HL-60 (cell line): ENCODE results near the gene MCHR1.

Experiments
- DNase-seq, 2 experiments: peaks; one replicate each; pipeline ENCODE4 v3.0.0-alpha.2; 2010 to 2020; ENCODE audit warnings: low read depth in 1 of 2, low spot score in 1 of 2
- H3K27ac ChIP-seq: fragments of 250-450 bp; sonication (Bioruptor Pico); replicated peaks from 2 replicates; pipeline ENCODE4 v1.5.1; 2020; ENCODE audit warnings: mild to moderate bottlenecking, moderate library complexity
- H3K27me3 ChIP-seq: fragments of 250-450 bp; sonication (Bioruptor Pico); 2 replicates; pipeline ENCODE4 v1.5.1; 2021; ENCODE audit warnings: mild to moderate bottlenecking, moderate library complexity; ENCODE audit not compliant: insufficient read depth, poor library complexity, severe bottlenecking
- H3K4me3 ChIP-seq: replicated peaks from 2 replicates; pipeline ENCODE4 v1.5.1; 2011; ENCODE audit warnings: mild to moderate bottlenecking, control low read depth, low read length; ENCODE audit not compliant: insufficient read depth
- GABPA ChIP-seq: IDR thresholded peaks from 2 replicates; pipeline ENCODE4 v1.6.1; 2012; ENCODE audit warnings: low read depth
- POLR2AphosphoS5 ChIP-seq: IDR thresholded peaks from 2 replicates; pipeline ENCODE4 v1.6.1; 2012; ENCODE audit warnings: low read depth
- SPI1 ChIP-seq: IDR thresholded peaks from 2 replicates; pipeline ENCODE4 v1.6.1; 2012; ENCODE audit warnings: low read depth, mild to moderate bottlenecking, borderline replicate concordance
- TF ChIP-seq, protein P1 (sequence below): IDR thresholded peaks from one replicate; pipeline ENCODE4 v1.5.1; 2011; ENCODE audit warnings: low read length, control low read depth, inconsistent platforms; ENCODE audit not compliant: insufficient read depth
- TF ChIP-seq, protein P2 (sequence below): IDR thresholded peaks from 2 replicates; pipeline ENCODE4 v1.6.1; 2012; ENCODE audit warnings: low read depth; ENCODE audit not compliant: insufficient replicate concordance

The MCHR1 gene

DNA sequence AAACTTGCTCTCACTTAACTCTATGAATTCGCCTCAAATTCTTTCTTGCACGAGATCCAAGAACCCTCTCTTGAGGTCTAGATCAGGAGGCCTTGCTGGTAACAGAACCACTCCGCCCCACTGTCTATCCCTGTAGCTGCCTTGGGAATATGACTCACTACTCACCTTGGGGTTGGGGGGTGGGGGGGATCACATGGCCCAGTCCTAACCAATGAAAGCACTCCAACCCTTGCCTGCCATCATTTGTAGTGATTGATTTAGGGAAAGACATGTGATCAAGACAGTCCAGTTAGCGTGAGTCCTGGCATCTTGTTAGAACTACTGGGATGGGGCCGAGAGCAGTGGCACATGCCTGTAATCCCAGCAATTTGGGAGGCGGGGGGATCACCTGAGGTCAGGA lies 38.0 kb upstream of the MCHR1 start:
- no peaks in the 10 kb centered on the region for H3K27me3 ChIP-seq
- DNase-seq = no peak
- no peak overlapping the region for H3K27ac ChIP-seq
- TF ChIP-seq POLR2AphosphoS5 = no peak
- TF ChIP-seq GABPA = no peak
- no peak for TF ChIP-seq SPI1
- TF ChIP-seq, protein P1, sequence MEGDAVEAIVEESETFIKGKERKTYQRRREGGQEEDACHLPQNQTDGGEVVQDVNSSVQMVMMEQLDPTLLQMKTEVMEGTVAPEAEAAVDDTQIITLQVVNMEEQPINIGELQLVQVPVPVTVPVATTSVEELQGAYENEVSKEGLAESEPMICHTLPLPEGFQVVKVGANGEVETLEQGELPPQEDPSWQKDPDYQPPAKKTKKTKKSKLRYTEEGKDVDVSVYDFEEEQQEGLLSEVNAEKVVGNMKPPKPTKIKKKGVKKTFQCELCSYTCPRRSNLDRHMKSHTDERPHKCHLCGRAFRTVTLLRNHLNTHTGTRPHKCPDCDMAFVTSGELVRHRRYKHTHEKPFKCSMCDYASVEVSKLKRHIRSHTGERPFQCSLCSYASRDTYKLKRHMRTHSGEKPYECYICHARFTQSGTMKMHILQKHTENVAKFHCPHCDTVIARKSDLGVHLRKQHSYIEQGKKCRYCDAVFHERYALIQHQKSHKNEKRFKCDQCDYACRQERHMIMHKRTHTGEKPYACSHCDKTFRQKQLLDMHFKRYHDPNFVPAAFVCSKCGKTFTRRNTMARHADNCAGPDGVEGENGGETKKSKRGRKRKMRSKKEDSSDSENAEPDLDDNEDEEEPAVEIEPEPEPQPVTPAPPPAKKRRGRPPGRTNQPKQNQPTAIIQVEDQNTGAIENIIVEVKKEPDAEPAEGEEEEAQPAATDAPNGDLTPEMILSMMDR = no peak
- TF ChIP-seq, protein P2, sequence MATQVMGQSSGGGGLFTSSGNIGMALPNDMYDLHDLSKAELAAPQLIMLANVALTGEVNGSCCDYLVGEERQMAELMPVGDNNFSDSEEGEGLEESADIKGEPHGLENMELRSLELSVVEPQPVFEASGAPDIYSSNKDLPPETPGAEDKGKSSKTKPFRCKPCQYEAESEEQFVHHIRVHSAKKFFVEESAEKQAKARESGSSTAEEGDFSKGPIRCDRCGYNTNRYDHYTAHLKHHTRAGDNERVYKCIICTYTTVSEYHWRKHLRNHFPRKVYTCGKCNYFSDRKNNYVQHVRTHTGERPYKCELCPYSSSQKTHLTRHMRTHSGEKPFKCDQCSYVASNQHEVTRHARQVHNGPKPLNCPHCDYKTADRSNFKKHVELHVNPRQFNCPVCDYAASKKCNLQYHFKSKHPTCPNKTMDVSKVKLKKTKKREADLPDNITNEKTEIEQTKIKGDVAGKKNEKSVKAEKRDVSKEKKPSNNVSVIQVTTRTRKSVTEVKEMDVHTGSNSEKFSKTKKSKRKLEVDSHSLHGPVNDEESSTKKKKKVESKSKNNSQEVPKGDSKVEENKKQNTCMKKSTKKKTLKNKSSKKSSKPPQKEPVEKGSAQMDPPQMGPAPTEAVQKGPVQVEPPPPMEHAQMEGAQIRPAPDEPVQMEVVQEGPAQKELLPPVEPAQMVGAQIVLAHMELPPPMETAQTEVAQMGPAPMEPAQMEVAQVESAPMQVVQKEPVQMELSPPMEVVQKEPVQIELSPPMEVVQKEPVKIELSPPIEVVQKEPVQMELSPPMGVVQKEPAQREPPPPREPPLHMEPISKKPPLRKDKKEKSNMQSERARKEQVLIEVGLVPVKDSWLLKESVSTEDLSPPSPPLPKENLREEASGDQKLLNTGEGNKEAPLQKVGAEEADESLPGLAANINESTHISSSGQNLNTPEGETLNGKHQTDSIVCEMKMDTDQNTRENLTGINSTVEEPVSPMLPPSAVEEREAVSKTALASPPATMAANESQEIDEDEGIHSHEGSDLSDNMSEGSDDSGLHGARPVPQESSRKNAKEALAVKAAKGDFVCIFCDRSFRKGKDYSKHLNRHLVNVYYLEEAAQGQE = no peak
- no peak overlapping the region for H3K4me3 ChIP-seq

DNA sequence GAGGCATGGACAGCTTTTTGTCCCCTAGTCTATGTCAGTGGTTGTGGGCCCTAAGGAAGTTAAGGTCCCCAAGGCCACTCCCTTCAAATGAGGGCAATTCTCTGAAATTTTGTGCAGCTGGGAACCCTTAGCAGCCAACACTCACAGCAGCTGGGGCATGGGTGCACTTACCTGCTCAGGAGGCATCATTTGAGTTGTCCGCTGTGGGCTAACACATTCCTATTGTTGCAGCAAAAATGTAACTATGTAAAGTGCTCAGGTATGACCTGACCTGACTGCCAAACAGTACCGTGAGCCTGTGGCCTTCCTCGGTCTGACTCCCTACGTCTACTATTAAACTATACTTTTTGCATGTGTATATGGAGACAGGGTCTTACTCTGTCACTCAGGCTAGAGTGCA lies 37.0 kb upstream of the MCHR1 start:
- DNase-seq = no peak

DNA sequence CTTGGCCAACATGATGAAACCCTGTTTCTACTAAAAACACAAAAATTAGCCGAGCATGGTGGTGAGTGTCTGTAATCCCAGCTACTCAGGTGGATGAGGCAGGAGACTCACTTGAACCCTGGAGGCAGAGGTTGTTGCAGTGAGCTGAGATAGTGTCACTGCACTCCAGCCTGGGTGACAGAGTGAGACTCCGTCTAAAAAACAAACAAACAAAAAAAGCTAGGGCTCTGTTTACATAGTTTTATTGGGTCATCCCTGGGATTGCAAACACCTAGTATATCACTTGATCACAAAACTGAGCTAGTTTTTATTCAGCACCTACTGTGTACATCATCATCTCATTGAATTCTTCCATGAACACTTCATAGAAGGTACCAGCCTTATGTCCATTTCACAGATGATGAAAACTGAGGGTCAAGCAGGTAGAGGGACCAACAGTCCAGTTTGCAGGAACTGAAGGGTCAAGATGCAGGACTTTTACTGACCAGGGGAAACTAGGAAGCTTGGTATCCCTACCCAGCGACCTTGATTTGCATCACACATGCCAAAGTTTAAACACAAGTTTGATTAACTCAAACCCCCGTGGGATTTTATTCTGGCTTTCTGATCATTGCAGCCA lies 33.6 kb upstream of the MCHR1 start:
- TF ChIP-seq POLR2AphosphoS5 (no peak), SPI1 (no peak), GABPA (no peak)
- TF ChIP-seq, protein P2 = no peak
- TF ChIP-seq, protein P1 = no peak
- Histone ChIP-seq H3K4me3 (no peak overlapping the region), H3K27ac (no peak overlapping the region), H3K27me3 (no peaks in the 10 kb centered on the region)
- no peak for DNase-seq

More for the DNA sequence above, 37.0 kb upstream of the MCHR1 start:
- Histone ChIP-seq H3K27ac (no peak overlapping the region), H3K4me3 (no peak overlapping the region), H3K27me3 (no peaks in the 10 kb centered on the region)
- TF ChIP-seq, protein P2 = no peak
- TF ChIP-seq POLR2AphosphoS5 (no peak), GABPA (no peak), SPI1 (no peak)
- TF ChIP-seq, protein P1 = no peak
